ENCODE measurements around the gene CHID1.

CHID1 gene

DNA sequence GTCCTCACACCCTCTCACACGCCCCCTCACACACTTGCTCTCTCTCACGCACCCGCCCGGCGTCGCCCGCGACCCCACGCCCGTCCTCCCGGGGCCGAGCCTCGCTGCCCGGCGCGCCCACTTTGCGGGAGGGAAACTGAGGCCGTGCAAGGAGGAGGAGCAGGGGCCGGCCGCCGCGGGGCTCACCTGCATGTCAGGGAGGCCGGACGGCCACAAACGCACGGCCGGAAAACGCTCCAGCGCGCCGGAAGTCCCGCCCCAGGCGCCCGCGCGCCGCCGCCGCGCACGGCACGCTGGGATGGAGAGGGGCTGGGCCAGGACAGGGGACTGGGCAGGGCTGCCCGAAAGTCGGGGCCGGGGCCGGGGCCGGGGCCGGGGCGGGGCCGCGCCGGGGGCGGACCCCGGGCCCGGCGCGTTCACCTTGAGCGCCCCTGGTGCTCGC lies at the start of gene CHID1:
Gene CHID1, minus strand, starts transcription at position 222 of the 442 bp plus-strand sequence. CDS start 5,994 bp downstream, outside the sequence.
- Histone ChIP-seq H2AFZ (ENCODE audit: low read depth, low read length, severe bottlenecking) (peak within 1 kb of the TSS; percentile 94), H3K4me3 (ENCODE audit: insufficient read depth, low read length, poor library complexity, severe bottlenecking) (peak within 1 kb of the TSS; percentile 95), H3K4me2 (ENCODE audit: low read depth, low read length, poor library complexity, severe bottlenecking) (peak within 1 kb of the TSS; percentile 79), H3K27ac (ENCODE audit: low read depth, low read length) (peak within 1 kb of the TSS; percentile 56), H3K79me2 (ENCODE audit: insufficient read depth, low read length) (peaks cover 31% of the 10 kb centered on the region), H3K27me3 (ENCODE audit: low read length) (no peaks in the 10 kb centered on the region), H3F3A (ENCODE audit: insufficient read depth) (no peaks in the 10 kb centered on the region), H3K9me2 (replicated peaks; ENCODE audit: insufficient read depth, low read length) (no peaks in the 10 kb centered on the region), H3K9ac (ENCODE audit: low read length) (peak within 1 kb of the TSS; percentile 87), H3K36me3 (ENCODE audit: low read length) (no peaks in the 10 kb centered on the region), H4K20me1 (ENCODE audit: low read depth, low read length) (no peaks in the 10 kb centered on the region; the same call in 1 of the 2 replicates), H3K9me3 (ENCODE audit: insufficient read depth, low read length) (no peaks in the 10 kb centered on the region)
- TF ChIP-seq, protein P1, sequence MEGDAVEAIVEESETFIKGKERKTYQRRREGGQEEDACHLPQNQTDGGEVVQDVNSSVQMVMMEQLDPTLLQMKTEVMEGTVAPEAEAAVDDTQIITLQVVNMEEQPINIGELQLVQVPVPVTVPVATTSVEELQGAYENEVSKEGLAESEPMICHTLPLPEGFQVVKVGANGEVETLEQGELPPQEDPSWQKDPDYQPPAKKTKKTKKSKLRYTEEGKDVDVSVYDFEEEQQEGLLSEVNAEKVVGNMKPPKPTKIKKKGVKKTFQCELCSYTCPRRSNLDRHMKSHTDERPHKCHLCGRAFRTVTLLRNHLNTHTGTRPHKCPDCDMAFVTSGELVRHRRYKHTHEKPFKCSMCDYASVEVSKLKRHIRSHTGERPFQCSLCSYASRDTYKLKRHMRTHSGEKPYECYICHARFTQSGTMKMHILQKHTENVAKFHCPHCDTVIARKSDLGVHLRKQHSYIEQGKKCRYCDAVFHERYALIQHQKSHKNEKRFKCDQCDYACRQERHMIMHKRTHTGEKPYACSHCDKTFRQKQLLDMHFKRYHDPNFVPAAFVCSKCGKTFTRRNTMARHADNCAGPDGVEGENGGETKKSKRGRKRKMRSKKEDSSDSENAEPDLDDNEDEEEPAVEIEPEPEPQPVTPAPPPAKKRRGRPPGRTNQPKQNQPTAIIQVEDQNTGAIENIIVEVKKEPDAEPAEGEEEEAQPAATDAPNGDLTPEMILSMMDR (IDR thresholded peaks at IDR 0.05; ENCODE audit: insufficient read depth, low read length, poor library complexity, severe bottlenecking), result no peak
- TF ChIP-seq EZH2phosphoT487 (conservative IDR thresholded peaks at IDR 0.05; ENCODE audit: low read length), result no peak

DNA sequence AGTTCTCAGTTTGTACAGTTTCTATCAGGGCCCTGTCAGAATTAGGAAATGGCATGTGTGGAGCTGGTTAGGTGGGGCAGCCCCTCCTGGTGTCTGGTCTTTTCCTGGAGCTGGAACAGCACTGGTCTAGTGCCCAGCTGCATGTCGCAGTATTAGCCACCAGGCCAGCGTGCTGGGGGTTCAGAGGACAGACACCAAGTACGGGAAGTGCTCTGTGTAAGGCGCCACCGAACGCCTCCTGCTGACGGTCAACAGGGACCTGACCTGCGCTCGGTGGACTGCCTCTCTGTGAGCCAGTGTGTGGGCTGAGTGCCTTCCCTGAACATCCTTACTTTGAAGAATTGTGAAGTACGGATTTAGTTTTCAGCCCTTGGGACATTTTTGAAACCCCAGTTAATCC lies 49.0 kb upstream of the CHID1 start:
- TF ChIP-seq, protein P1 (IDR thresholded peaks at IDR 0.05; ENCODE audit: insufficient read depth, low read length, poor library complexity, severe bottlenecking), result no peak
- no peak for TF ChIP-seq EZH2phosphoT487 (conservative IDR thresholded peaks at IDR 0.05; ENCODE audit: low read length)
- H3K4me2 ChIP-seq (ENCODE audit: low read depth, low read length, poor library complexity, severe bottlenecking), result no peak overlapping the region
- no peaks in the 10 kb centered on the region for H3K9me2 ChIP-seq (replicated peaks; ENCODE audit: insufficient read depth, low read length)
- H3F3A ChIP-seq (ENCODE audit: insufficient read depth), result peaks cover 3% of the 10 kb centered on the region
- no peak overlapping the region for H3K9ac ChIP-seq (ENCODE audit: low read length)
- no peak overlapping the region for H3K4me3 ChIP-seq (ENCODE audit: insufficient read depth, low read length, poor library complexity, severe bottlenecking)
- H3K9me3 ChIP-seq (ENCODE audit: insufficient read depth, low read length), result 0 out of 2 replicates have a peak, but pooled peaks cover 1% of the 10 kb centered on the region
- H3K79me2 ChIP-seq (ENCODE audit: insufficient read depth, low read length), result peaks cover 36% of the 10 kb centered on the region; the same call in 1 of the 2 replicates
- no peak overlapping the region for H2AFZ ChIP-seq (ENCODE audit: low read depth, low read length, severe bottlenecking)
- H3K27me3 ChIP-seq (ENCODE audit: low read length), result no peaks in the 10 kb centered on the region
- H4K20me1 ChIP-seq (ENCODE audit: low read depth, low read length), result no peaks in the 10 kb centered on the region
- H3K36me3 ChIP-seq (ENCODE audit: low read length), result no peaks in the 10 kb centered on the region
- no peak overlapping the region for H3K27ac ChIP-seq (ENCODE audit: low read depth, low read length)

DNA sequence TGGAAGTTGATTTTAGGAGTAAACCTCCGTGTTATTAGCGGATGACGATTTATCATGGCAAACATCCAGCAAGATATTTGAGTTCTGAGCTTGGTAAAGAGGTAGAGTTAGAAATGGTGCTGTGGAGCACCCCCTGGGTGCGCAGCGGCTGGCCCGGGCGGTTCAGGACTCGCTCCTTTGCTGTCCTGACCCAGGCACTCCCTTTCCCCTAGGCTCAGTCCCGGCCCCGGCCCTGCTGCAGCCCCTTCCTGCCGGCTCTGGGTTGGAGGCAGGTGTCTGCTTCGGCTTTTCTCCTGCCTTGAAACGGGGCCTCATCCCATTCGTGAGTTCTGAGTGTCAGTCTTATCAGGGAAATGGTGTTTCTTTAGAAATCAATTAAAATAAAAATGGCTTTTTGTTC lies 48.4 kb upstream of the CHID1 start:
- H3K36me3 ChIP-seq (ENCODE audit: low read length), result no peaks in the 10 kb centered on the region
- no peak overlapping the region for H3K4me3 ChIP-seq (ENCODE audit: insufficient read depth, low read length, poor library complexity, severe bottlenecking)
- H3K9ac ChIP-seq (ENCODE audit: low read length), result no peak overlapping the region
- H2AFZ ChIP-seq (ENCODE audit: low read depth, low read length, severe bottlenecking), result no peak overlapping the region
- H3K9me2 ChIP-seq (replicated peaks; ENCODE audit: insufficient read depth, low read length), result no peaks in the 10 kb centered on the region
- no peaks in the 10 kb centered on the region for H3F3A ChIP-seq (ENCODE audit: insufficient read depth)
- no peaks in the 10 kb centered on the region for H3K27me3 ChIP-seq (ENCODE audit: low read length)
- no peaks in the 10 kb centered on the region for H4K20me1 ChIP-seq (ENCODE audit: low read depth, low read length)
- no peak overlapping the region for H3K27ac ChIP-seq (ENCODE audit: low read depth, low read length)
- H3K9me3 ChIP-seq (ENCODE audit: insufficient read depth, low read length), result no peaks in the 10 kb centered on the region
- TF ChIP-seq, protein P1 (IDR thresholded peaks at IDR 0.05; ENCODE audit: insufficient read depth, low read length, poor library complexity, severe bottlenecking), result no peak
- TF ChIP-seq EZH2phosphoT487 (conservative IDR thresholded peaks at IDR 0.05; ENCODE audit: low read length), result no peak
- peaks cover 42% of the 10 kb centered on the region; the same call in 1 of the 2 replicates for H3K79me2 ChIP-seq (ENCODE audit: insufficient read depth, low read length)
- H3K4me2 ChIP-seq (ENCODE audit: low read depth, low read length, poor library complexity, severe bottlenecking), result no peak overlapping the region
